ENCODE measurements around the gene SLIT3.

DNA sequence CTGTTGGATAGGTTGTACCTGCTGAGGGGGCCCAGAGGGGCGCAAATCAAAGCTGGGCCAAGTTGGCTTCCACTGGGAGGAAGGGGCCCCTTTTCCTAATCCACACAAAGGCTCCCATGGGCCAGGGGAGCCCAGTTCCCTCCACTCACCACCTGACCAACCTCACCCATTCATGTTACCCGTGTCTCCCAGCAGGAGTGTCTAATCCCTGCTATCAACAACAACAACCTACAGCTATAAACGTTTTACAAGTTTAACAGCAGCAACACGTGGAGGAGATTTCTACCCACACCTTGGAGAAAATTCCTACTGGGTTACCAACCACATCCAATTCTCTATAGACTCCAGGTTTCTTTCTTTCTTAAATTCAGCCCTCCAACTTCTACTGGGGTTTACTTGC, 216.2 kb downstream of the SLIT3 start:
- TF ChIP-seq, protein P1, sequence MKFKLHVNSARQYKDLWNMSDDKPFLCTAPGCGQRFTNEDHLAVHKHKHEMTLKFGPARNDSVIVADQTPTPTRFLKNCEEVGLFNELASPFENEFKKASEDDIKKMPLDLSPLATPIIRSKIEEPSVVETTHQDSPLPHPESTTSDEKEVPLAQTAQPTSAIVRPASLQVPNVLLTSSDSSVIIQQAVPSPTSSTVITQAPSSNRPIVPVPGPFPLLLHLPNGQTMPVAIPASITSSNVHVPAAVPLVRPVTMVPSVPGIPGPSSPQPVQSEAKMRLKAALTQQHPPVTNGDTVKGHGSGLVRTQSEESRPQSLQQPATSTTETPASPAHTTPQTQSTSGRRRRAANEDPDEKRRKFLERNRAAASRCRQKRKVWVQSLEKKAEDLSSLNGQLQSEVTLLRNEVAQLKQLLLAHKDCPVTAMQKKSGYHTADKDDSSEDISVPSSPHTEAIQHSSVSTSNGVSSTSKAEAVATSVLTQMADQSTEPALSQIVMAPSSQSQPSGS (CRISPR knock-in tag; IDR thresholded peaks at IDR 0.05): no peak
- TF ChIP-seq, protein P2, sequence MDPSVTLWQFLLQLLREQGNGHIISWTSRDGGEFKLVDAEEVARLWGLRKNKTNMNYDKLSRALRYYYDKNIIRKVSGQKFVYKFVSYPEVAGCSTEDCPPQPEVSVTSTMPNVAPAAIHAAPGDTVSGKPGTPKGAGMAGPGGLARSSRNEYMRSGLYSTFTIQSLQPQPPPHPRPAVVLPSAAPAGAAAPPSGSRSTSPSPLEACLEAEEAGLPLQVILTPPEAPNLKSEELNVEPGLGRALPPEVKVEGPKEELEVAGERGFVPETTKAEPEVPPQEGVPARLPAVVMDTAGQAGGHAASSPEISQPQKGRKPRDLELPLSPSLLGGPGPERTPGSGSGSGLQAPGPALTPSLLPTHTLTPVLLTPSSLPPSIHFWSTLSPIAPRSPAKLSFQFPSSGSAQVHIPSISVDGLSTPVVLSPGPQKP (CRISPR knock-in tag; IDR thresholded peaks at IDR 0.05): no peak
- TF ChIP-seq ESRRA (IDR thresholded peaks at IDR 0.05; ENCODE audit: borderline replicate concordance, low read depth) (no peak), MYC (IDR thresholded peaks at IDR 0.05; ENCODE audit: low read depth, low read length) (no peak), MYC (CRISPR knock-in tag; IDR thresholded peaks at IDR 0.05; ENCODE audit: borderline replicate concordance, low read depth) (no peak), CBFA2T2 (conservative IDR thresholded peaks at IDR 0.05) (no peak), FOXJ3 (CRISPR knock-in tag; IDR thresholded peaks at IDR 0.05) (no peak), CEBPB (tag; IDR thresholded peaks at IDR 0.05) (no peak), POLR2A (conservative IDR thresholded peaks at IDR 0.05) (no peak)
- TF ChIP-seq, protein P3, sequence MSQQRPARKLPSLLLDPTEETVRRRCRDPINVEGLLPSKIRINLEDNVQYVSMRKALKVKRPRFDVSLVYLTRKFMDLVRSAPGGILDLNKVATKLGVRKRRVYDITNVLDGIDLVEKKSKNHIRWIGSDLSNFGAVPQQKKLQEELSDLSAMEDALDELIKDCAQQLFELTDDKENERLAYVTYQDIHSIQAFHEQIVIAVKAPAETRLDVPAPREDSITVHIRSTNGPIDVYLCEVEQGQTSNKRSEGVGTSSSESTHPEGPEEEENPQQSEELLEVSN (IDR thresholded peaks at IDR 0.05; ENCODE audit: borderline replicate concordance in 1 of 2, extremely low read depth in 1 of 2, insufficient read depth in 1 of 2, insufficient read length in 1 of 2, low read depth in 1 of 2, low read length in 1 of 2, poor library complexity in 1 of 2, severe bottlenecking in 1 of 2): no peak
- TF ChIP-seq, protein P4, sequence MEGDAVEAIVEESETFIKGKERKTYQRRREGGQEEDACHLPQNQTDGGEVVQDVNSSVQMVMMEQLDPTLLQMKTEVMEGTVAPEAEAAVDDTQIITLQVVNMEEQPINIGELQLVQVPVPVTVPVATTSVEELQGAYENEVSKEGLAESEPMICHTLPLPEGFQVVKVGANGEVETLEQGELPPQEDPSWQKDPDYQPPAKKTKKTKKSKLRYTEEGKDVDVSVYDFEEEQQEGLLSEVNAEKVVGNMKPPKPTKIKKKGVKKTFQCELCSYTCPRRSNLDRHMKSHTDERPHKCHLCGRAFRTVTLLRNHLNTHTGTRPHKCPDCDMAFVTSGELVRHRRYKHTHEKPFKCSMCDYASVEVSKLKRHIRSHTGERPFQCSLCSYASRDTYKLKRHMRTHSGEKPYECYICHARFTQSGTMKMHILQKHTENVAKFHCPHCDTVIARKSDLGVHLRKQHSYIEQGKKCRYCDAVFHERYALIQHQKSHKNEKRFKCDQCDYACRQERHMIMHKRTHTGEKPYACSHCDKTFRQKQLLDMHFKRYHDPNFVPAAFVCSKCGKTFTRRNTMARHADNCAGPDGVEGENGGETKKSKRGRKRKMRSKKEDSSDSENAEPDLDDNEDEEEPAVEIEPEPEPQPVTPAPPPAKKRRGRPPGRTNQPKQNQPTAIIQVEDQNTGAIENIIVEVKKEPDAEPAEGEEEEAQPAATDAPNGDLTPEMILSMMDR (IDR thresholded peaks at IDR 0.05 in 2 of 3, conservative IDR thresholded peaks at IDR 0.05 in 1 of 3; ENCODE audit: insufficient read depth in 2 of 3, low read depth in 1 of 3, low read length in 3 of 3): no peak
- TF ChIP-seq, protein P5, sequence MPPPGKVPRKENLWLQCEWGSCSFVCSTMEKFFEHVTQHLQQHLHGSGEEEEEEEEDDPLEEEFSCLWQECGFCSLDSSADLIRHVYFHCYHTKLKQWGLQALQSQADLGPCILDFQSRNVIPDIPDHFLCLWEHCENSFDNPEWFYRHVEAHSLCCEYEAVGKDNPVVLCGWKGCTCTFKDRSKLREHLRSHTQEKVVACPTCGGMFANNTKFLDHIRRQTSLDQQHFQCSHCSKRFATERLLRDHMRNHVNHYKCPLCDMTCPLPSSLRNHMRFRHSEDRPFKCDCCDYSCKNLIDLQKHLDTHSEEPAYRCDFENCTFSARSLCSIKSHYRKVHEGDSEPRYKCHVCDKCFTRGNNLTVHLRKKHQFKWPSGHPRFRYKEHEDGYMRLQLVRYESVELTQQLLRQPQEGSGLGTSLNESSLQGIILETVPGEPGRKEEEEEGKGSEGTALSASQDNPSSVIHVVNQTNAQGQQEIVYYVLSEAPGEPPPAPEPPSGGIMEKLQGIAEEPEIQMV (tag; conservative IDR thresholded peaks at IDR 0.05; ENCODE audit: low read depth): no peak
